ENCODE results near the gene CRABP2.

DNA sequence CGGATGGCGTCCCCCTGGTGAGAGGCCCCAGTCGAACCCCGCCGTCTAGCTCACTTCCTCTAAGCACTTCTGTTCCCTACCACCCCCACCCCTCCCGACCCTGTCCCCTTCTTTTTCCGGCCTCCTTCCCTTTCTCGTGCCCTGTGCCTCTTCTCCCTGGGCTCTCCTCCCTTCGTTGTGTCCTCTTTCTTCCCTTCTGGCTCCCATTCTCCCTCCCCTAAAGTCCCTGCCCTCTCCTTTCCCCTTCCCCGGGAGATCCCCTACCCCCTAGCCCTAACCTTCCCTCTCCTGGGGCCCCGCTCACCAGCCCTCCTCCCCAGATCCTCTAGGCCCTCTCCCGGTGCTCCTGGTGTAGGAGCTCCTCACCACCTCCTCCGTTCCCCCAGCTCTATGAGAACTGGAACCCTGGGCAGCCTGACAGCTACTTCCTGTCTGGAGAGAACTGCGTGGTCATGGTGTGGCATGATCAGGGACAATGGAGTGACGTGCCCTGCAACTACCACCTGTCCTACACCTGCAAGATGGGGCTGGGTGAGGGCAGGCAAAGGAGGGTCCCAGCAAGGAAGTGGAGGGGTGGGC lies 47.6 kb downstream of the CRABP2 start:
- TF ChIP-seq, protein P1, sequence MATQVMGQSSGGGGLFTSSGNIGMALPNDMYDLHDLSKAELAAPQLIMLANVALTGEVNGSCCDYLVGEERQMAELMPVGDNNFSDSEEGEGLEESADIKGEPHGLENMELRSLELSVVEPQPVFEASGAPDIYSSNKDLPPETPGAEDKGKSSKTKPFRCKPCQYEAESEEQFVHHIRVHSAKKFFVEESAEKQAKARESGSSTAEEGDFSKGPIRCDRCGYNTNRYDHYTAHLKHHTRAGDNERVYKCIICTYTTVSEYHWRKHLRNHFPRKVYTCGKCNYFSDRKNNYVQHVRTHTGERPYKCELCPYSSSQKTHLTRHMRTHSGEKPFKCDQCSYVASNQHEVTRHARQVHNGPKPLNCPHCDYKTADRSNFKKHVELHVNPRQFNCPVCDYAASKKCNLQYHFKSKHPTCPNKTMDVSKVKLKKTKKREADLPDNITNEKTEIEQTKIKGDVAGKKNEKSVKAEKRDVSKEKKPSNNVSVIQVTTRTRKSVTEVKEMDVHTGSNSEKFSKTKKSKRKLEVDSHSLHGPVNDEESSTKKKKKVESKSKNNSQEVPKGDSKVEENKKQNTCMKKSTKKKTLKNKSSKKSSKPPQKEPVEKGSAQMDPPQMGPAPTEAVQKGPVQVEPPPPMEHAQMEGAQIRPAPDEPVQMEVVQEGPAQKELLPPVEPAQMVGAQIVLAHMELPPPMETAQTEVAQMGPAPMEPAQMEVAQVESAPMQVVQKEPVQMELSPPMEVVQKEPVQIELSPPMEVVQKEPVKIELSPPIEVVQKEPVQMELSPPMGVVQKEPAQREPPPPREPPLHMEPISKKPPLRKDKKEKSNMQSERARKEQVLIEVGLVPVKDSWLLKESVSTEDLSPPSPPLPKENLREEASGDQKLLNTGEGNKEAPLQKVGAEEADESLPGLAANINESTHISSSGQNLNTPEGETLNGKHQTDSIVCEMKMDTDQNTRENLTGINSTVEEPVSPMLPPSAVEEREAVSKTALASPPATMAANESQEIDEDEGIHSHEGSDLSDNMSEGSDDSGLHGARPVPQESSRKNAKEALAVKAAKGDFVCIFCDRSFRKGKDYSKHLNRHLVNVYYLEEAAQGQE (IDR thresholded peaks at IDR 0.05; ENCODE audit: insufficient read depth in 1 of 2, low read depth in 2 of 2, low read length in 2 of 2): no peak
- TF ChIP-seq POLR2AphosphoS5 (IDR thresholded peaks at IDR 0.05; ENCODE audit: low read depth, low read length) (no peak), TAF1 (IDR thresholded peaks at IDR 0.05; ENCODE audit: borderline replicate concordance, insufficient read depth, low read length) (no peak), FOXP2 (optimal IDR thresholded peaks at IDR 0.05; ENCODE audit: borderline replicate concordance, extremely low read depth, extremely low read length, insufficient read depth) (no peak)
